GM08714 (cell line): ENCODE measurements around the gene PGAP6.
A peak's percentile ranks its signal among the peaks of the same experiment; 100 is the strongest.
"Not testable (repeated sequence)": the region's sequence is repeated elsewhere in the genome, so short reads cannot be mapped to it uniquely, and the experiment has no call there.

ENCODE experiments used
- H3K4me3 ChIP-seq: fragments of 200-500 bp; sonication (Bioruptor generic); 2 replicates; pipeline ENCODE4 v1.5.1; 2014; ENCODE audit warnings: mild to moderate bottlenecking, low read length, inconsistent platforms
- ZNF274 ChIP-seq: IDR thresholded peaks from 2 replicates; pipeline ENCODE4 v1.6.1; 2012; ENCODE audit warnings: mild to moderate bottlenecking, low read depth, low read length

PGAP6 gene

DNA sequence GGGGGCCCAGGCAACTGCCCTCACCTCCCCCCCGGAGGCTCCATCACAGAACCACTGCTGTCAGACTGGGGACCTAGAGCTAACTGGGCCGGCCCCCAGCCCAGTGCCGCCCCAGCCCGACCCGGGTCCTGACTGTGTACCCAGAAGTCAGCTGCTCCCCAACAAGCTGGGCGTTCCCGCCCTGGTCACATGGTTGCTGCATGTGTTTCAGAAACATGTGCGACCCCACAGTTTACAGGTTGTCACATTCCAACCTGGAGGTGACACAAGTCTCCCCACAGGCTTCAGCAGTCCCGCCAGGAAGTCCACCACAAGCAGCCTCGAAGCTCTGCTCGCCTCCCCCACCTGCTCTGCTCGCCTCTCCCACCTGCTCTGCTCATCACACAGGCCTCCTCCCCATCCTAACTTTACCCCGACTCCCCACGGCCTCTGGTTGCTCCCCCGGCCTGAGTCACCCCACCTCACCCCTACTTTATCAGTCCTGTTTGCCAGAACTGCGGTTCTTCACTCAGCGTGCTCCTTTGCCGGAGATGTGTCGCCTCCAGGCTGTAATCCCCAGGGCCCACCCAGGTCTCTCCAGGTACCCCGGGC is 12.4 kb downstream of the PGAP6 start:
- peak overlapping the region; percentile 55; the same call in 1 of the 2 replicates for H3K4me3 ChIP-seq
- TF ChIP-seq ZNF274 = no peak

DNA sequence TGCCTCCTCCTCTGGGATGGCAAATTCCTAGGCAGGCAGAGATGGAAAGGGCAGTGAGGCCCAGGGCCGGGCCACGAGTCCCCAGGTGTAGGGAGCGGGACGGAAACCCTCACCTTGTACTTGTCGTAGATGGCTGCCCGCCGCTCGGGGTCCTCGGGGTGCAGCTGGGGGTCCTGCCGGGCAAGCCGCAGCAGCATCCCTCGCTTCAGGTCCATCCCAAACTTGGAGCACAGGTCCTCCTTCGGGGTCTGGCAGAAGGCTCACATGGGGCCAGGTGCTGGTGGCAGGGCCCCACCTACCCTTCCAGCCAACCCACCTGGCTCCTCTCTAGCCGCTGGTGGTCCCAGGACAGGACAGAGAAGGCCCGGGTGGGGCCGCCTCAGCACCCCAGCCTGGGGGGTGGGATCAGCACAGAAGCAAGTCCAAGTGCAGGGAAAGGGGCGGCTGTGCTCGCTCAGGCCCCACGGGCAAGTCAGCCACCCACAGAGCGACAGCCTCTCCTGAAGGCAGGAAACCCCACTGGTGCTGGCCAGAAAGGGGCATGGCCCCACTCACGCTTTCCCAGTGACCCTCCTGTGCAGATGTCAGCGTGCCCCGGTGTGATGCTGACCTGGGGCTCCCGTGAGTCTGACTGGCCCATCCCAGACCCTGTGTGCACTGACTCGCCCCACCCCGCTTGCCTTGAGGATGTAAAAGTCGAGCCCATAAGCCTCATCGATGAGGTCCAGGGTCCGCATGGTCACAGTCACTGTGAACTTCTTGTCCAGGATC is 13.2 kb downstream of the PGAP6 start:
- TF ChIP-seq ZNF274 = no peak
- H3K4me3 ChIP-seq = no peak overlapping the region

DNA sequence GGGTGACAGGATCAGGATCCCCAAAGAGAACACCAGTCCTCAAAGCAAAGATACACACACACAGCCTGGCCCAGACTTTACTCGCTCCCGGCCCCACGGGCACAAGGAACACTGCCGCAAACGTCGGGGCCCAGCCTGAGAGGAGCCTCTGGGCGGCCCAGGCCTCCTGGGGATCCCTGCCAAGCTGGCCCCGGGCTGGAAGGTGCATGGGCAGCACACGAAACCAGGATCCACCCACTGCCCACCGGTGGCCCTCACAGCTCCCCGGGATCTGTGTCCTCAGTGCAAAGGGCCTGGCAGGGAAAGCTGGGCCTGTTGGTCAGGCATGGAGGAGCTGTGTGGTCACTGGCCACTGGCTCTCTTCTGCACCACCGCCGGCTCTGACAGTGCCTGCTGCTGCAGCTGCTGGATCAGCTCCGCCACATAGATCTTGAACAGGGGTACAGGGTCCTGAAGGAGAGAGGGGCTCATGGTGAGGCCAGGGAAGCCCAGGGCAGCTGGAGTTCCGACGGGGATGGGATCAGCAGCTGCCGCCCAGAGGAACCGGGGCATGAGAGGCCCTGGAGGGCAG is 14.4 kb downstream of the PGAP6 start:
- H3K4me3 ChIP-seq = no peak overlapping the region
- no peak for TF ChIP-seq ZNF274

DNA sequence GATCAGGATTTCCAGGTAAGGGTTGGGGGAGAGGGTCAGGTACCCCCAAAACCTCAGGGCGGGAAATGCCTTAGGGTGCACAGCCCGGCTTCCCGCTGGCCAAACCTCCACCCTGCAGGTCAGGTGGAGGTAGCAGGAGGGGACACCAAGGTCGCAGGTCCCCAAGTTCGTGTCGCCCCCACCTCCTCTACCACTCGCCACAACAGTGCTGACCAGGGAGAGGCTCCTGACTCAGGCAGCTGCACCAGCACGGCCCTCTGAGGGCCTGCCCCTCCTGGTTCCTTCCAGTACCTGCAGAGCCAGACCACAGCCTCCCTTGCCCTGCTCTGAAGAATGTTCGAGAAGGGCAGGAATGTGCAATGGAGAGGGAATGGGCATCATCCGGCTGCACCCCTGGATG is 15.3 kb downstream of the PGAP6 start:
- no peak overlapping the region for H3K4me3 ChIP-seq
- TF ChIP-seq ZNF274 = no peak

DNA sequence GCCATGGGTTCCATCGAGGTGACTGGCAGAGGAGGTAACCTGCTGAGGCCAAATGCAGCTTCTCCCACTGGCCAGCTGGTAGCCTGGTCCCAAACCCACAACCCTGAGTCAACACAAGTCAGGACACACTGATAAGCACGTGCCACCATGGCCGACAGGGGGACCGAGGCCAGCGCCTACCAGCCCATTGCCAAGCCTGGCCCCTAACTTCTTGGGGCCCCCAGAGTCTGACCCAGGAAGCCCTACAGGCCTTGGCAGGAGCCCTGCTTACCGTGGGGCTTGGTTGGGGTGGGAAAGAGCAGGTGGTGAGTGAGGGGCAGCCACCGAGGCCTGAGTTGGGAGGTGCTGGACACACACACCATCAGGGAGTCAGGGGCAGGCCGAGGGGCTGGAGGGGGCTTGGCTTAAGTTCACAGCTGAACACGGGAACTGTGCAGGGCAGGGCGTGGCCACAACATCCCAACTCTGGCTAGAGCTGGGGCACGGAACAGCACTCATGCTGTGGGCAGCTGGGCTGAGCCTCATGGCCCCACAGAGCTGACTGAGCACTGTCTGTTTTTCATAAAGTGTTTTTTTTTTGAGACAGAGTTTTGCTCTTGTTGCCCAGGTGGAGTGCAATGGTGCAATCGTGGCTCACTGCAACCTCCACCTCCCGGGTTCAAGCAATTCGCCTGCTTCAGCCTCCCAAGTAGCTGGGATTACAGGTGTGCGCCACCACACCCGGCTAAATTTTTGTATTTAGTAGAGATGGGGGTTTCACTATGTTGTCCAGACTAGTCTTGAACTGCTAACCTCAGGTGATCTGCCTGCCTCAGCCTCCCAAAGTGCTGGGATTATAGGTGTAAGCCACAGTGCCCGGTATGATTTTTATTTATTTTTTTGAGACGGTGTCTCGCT is 16.9 kb downstream of the PGAP6 start:
- TF ChIP-seq ZNF274 = no peak

DNA sequence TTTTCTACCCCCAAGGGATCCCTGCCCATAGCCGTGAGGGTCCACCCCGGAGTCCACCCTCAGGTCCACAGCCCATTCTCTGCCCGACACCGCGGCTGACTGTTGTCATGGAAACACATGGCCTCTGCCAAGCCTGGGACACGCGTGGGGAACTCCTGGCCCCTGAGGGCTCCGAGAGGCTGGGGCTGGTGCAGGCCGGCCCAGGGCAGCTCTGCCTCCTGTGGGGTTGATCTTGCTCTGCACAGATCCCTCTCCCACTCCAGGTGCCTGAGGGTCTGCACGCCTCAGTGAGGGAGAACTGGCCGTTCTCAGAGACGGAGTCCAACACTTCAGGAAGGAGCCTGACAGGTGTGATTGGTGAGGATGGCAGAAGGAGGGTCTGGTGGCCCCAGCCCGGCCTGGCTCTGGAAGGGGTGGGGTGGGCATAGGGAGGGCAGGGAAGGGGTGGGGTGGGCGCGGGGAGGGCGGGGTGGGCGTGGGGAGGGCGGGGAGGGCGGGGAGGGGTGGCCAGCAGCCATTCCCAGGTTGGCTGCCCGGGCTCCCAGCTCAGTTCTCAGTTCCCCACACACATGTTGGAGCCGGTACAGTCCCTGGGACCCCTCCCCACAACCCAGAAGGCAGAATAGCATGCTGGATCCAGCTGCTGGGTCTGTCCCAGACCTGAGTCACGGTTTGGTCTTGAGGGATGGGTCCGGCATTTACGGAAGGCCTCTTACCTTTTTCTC is 17.9 kb downstream of the PGAP6 start:
- no peak for TF ChIP-seq ZNF274
- no peak overlapping the region for H3K4me3 ChIP-seq

More for the DNA sequence above, 16.9 kb downstream of the PGAP6 start:
- no peak overlapping the region for H3K4me3 ChIP-seq

DNA sequence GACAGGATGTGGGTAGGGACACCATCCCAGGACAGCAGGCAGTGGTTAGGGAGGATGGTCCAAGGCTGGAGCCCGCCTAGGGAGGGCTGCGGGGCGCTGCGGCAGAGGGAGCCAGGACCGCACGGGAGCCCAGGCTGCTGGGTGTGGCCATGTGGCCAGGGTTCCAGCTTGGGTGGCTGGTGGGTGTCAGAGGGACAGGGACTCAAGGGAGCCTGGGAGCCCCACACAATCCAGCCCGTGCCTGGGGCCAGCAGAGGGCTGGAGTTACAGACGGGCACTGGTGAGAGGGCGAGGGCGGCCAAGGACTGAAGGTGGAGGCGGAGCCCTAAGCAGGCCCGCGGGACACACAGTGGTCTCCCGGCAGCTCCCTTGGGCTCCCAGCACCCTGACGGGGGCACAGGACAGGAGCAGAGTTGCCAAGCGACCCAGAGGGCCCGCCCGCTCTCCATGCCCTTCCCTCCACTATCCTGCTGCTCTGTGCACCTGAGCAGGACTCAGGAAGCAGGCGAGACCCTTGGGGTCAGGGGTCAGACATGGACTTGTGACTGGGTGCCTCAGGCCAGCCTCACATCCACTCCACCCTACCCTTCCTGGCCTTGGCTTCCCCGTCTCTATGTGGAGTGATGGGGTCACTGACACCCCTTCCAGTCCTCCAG is 18.5 kb downstream of the PGAP6 start:
- no peak overlapping the region for H3K4me3 ChIP-seq
- no peak for TF ChIP-seq ZNF274

DNA sequence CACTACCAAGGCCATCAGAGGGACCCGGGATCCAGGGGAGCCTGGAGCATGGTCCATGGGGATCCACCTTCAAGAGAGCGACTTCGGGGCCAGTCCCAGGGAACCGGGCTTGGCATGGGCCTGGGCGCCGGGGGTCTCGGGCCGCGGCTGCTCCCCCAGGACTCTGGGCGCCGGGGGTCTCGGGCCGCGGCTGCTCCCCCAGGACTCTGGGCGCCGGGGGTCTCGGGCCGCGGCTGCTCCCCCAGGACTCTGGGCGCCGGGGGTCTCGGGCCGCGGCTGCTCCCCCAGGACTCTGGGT is 19.1 kb downstream of the PGAP6 start:
- H3K4me3 ChIP-seq = not testable (repeated sequence)

DNA sequence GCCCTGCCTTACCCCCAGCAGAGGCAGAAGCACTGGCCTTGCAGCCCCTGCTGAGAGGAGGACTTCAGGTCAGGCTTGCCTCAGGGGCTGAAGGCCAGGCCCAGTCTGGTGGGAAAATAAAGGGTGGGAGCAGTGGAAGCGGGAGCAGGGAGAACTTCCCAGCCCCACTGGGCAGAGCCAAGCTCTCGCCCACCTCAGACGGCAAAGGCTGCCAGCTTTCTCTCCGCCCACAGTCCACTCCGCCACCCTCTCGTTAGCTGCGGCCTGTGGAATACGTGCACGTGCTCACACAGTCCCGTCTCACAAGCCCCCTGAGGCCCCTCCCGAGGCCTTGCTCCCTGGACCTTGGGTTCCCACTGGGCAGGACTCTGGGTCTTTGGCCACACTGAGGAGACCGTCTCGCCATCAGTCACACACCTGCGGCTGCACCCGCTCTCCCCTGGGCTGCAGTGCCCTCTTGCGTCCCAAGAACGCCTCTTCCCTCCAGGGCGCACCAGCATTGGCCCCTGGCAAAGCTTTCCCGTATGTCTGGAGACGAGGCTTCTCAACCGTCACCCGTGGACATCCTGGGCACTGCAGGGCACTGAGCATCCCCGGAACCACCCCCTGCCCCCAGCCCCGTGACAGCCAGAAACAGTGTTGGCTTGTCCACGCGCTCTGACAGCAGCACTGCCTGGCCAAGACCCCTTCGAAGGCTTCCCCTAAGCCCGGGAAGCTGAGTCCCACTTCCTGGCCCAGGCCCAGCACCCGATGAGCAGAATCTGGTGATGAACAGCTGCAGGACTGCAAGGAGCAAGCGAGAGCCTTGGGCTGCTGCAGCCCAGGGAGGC is 19.7 kb downstream of the PGAP6 start:
- TF ChIP-seq ZNF274 = no peak
- H3K4me3 ChIP-seq = no peak overlapping the region

DNA sequence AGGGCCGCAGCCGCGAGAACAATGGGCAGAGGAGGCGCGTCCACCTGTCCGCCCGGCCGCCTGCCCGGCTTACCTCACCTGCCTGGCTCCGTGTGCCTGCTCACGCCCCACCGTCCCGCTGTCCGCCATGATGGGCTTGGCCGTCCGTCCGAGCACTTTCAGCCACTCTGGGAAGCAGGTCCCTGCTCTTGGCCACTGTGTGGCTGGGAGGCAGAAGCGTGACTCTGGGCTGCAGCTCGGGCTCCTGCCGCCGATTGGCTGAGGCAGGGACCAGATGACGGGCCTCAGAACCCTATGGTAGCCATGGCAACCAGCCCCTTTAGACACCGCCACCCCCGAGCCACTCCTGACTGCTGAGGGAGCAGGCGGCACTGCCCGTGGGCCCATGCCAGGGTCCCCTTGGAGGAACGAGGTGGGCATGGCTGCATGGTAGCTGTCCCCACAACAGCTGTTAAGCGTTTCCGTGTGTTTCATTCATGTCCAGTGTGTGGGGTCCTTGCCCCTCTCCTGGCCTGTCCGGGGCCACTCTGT is 20.4 kb downstream of the PGAP6 start:
- no peak overlapping the region for H3K4me3 ChIP-seq
- no peak for TF ChIP-seq ZNF274

DNA sequence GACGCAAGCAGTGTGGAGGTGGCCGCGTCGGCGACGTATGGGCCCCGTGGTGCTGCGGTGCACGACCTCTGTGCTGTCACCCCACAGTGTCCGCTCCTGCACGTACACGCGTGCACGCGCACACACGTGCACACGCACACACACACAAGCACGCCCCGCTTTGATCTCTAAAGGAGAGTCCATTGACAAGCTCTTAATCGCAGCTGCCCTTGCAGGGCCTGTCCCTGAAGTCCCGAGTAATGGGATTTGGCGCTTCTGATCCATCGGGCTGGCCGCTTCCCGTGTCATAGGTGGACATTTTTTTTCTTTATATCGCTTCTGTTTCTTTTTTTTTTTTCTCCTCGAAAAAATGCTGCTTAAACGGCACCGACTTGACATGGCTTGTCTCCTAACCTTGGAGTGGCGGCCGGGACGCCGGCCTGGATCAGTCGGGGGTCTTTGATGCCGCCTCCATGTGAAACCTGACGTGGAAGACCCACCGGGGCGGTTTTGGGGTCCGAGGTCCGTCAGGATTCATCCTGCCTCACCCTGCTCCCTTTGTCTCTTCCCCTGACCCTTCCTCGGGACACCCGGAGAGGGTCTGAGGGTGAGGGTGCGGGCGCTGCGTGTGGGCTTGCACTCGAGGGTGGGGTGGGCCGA is 21.0 kb downstream of the PGAP6 start:
- H3K4me3 ChIP-seq = no peak overlapping the region
- TF ChIP-seq ZNF274 = no peak
